ENCODE results near the gene KHNYN. TPM values are rescaled to one million over a fixed set of nuclear protein-coding genes. Genes with fewer than 3 reads are reported as not detected.

KHNYN gene
- total RNA-seq, 1 donor from 2014 or later = 43.8 TPM

DNA sequence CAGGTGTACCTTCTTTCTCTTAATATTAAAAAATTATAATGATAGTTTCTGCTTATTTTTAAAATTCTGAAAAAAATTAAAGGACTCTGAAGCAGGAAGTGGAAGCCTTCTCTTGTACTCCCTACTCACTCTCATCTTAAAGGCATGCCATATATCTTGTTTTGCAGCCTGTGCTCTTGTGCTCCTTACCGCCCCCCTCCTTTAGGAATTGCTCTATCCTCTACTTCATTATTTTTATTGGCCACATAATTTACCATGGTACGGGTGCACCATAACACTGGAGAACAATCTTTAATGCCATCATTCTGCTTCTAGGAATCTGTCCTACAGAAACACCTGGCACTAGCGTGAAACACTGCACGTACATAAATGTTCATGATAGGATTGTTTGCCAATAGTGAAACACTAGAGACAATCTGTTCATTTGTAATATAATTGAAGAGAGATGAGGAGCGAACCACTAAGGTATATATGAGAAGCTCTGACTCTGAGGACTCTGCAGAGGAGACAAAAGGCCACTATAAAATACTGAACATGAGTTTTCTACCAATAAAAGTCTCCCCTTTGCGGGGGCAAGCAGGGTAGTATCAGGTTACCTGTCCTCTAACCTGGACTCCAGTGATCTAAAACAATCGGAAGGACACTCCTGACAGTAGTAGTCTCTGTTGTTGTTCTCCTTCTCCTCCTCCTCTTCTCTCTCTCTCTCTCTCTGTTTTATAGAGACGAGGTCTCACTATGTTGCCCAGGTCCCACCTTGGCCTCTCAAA, 37.2 kb upstream of the KHNYN start:
- DNase-seq (ENCODE audit: low spot score) = no peak
- Mint-ChIP-seq H3K4me1 (ENCODE audit: unreplicated experiment) (peaks cover 31% of the 10 kb centered on the region), H3K9me3 (ENCODE audit: unreplicated experiment) (no peaks in the 10 kb centered on the region), H3K27me3 (ENCODE audit: unreplicated experiment) (peaks cover 3% of the 10 kb centered on the region), H3K4me3 (ENCODE audit: unreplicated experiment) (no peak overlapping the region), H3K27ac (ENCODE audit: unreplicated experiment) (no peak overlapping the region), H3K36me3 (ENCODE audit: low read depth, unreplicated experiment) (no peaks in the 10 kb centered on the region)
- TF ChIP-seq, protein P1, sequence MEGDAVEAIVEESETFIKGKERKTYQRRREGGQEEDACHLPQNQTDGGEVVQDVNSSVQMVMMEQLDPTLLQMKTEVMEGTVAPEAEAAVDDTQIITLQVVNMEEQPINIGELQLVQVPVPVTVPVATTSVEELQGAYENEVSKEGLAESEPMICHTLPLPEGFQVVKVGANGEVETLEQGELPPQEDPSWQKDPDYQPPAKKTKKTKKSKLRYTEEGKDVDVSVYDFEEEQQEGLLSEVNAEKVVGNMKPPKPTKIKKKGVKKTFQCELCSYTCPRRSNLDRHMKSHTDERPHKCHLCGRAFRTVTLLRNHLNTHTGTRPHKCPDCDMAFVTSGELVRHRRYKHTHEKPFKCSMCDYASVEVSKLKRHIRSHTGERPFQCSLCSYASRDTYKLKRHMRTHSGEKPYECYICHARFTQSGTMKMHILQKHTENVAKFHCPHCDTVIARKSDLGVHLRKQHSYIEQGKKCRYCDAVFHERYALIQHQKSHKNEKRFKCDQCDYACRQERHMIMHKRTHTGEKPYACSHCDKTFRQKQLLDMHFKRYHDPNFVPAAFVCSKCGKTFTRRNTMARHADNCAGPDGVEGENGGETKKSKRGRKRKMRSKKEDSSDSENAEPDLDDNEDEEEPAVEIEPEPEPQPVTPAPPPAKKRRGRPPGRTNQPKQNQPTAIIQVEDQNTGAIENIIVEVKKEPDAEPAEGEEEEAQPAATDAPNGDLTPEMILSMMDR (IDR thresholded peaks at IDR 0.05; ENCODE audit: unreplicated experiment) = no peak

DNA sequence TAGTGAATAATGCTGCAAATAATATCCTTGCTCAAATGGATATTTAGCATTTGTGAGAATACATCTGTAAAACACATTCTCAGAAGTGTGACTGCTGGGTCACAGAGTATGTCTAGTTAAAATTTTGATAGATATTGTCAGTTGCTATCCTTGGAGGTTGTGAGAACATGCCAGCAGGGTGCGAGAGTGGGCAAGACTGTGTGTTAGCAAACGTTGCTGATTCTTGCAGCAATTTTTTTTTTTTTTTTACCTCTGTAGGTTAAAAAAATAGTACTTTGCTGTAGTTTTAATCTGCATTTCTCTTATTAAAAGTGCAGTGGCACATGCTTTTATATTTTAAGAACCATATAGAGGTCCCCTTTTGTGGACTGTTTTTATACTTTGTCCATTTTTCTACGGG, 35.5 kb upstream of the KHNYN start:
- H3K27me3 Mint-ChIP-seq (ENCODE audit: unreplicated experiment) = peaks cover 3% of the 10 kb centered on the region

DNA sequence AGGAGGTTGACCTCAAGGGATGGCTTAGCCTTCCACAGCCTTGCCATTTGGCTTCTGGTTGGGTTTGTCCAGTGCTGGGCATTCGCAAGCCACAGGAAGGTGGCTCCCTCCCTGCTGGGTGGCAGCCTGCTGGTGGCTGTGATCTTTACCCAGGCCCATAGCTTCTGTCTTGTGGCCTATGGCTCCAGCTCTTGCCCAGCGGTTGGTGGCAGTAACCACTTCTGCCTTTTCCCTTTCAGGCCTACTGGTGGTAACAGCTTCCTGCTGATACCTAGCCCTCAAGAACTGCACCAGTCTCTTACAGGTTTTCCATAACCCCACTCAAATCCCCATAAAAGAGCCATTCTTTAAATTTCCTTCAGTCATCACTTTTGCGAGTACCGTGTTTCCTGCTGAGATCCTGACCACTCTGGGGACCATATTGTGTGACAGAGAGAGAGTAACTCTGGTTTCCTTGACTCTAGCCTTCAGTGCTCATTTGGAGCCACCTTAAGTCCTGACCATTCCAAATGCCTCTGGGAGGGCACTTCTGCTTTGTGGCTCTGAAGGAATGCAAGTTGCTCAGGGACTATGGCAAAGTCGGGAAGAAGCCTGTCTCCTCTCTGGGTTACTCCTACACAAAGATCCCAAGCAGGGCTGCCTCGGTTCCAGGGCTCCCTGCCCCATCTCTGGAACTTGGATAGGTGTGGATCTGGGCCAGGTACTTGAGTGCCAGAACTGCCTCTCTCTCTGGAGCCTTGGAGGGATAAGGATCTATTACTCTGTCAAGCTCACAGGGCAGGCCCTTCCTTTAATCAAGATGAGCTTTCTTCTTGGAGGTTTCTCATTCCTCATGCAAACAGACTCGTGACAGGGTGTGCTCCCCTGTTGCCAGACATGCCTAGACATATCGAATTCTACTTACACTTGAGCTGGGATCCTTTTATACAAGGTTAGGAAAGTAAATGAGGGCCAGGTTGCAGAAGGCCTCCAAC, 33.9 kb upstream of the KHNYN start:
- Mint-ChIP-seq H3K4me3 (ENCODE audit: unreplicated experiment) (no peak overlapping the region), H3K4me1 (ENCODE audit: unreplicated experiment) (peaks cover 32% of the 10 kb centered on the region), H3K9me3 (ENCODE audit: unreplicated experiment) (no peaks in the 10 kb centered on the region), H3K27me3 (ENCODE audit: unreplicated experiment) (peaks cover 8% of the 10 kb centered on the region), H3K36me3 (ENCODE audit: low read depth, unreplicated experiment) (no peaks in the 10 kb centered on the region), H3K27ac (ENCODE audit: unreplicated experiment) (no peak overlapping the region)
- TF ChIP-seq, protein P1 (IDR thresholded peaks at IDR 0.05; ENCODE audit: unreplicated experiment) = no peak
- no peak for DNase-seq (ENCODE audit: low spot score)

More for the DNA sequence above, 35.5 kb upstream of the KHNYN start:
- Mint-ChIP-seq H3K9me3 (ENCODE audit: unreplicated experiment) (no peaks in the 10 kb centered on the region), H3K4me3 (ENCODE audit: unreplicated experiment) (no peak overlapping the region), H3K27ac (ENCODE audit: unreplicated experiment) (no peak overlapping the region), H3K4me1 (ENCODE audit: unreplicated experiment) (peaks cover 29% of the 10 kb centered on the region), H3K36me3 (ENCODE audit: low read depth, unreplicated experiment) (no peaks in the 10 kb centered on the region)
- TF ChIP-seq, protein P1 (IDR thresholded peaks at IDR 0.05; ENCODE audit: unreplicated experiment) = no peak
- no peak for DNase-seq (ENCODE audit: low spot score)

DNA sequence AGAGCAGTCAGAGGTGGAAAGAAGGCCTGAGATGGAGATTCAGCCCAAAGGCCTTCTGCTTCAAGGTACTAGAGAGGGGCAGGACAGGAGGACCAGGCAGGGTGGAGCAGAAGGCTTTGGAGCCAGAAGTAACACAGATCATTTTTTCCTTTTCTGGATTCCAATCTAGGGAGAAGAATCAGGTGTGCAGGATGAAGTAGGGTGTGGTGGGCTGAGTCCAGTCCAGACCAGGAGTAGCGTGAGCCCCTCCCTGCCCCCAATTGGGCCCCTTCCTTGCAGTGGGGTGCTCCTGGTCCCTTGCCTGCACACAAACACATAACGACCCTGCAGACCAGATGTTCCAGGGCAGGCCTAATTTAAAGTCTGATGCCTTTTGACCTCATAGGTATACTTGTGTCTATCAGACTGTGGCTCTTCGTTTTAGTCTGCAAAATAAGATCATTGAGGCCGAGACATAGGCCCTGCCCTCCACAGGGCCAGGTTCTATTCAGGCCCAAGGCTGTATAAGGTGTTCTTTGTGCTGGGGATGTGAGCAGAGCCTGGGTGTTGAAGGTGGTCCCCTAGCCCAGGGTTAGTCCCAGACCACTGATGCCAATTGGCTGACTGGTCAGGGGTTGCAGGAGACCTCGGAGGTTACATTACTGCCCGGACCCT, 32.0 kb upstream of the KHNYN start:
- H3K36me3 Mint-ChIP-seq (ENCODE audit: low read depth, unreplicated experiment) = no peaks in the 10 kb centered on the region
- H3K27ac Mint-ChIP-seq (ENCODE audit: unreplicated experiment) = peak overlapping the region; percentile 70
- no peak for DNase-seq (ENCODE audit: low spot score)
- H3K4me3 Mint-ChIP-seq (ENCODE audit: unreplicated experiment) = peak overlapping the region; percentile 61
- H3K27me3 Mint-ChIP-seq (ENCODE audit: unreplicated experiment) = peaks cover 10% of the 10 kb centered on the region
- TF ChIP-seq, protein P1 (IDR thresholded peaks at IDR 0.05; ENCODE audit: unreplicated experiment) = no peak
- peaks cover 36% of the 10 kb centered on the region for H3K4me1 Mint-ChIP-seq (ENCODE audit: unreplicated experiment)
- no peaks in the 10 kb centered on the region for H3K9me3 Mint-ChIP-seq (ENCODE audit: unreplicated experiment)
